ENCODE data around the gene PHF11. TPM values are rescaled to one million over a fixed set of nuclear protein-coding genes. Genes with fewer than 3 reads are reported as not detected.
A peak's percentile ranks its signal among the peaks of the same experiment; 100 is the strongest.

The PHF11 gene
- polyA plus RNA-seq, 3 donors: 63.4 to 68.8 (median 68.4) TPM

DNA sequence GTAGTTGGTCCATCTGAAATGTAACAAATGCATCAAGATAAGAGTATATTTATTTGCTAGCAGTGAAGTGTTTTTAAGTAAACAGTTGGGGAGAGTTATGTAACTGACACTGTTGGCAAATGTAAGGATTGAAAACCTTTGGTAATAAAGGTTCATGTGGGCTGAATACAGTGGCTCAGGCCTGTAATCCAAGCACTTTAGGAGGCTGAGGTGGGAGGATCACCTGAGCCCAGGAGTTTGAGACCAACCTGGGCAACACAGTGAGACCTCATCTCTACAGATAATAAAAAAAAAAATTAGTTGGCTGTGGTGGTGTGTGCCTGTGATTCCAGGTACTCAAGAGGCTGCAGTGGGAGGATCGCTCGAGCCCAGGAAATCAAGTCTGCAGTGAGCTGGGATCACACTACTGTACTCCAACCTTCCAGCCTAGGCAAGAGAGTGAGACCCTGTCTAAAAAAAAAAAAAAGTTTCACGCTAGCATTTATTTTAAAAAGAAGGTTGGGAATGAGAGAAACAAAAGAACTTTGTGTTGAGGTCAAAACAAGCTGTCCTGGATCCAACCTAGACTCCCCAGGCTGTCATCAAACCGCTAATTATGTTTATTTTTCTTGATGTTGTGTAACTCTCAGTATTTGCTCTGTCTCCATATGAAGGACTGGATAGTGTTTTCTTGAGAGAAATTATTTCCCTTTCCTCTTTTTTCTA is 31.0 kb upstream of the PHF11 start:
- H3K4me1 Mint-ChIP-seq: no peaks in the 10 kb centered on the region
- H3K27ac Mint-ChIP-seq: peak overlapping the region in 1 of 7 donors; percentile 30
- H3K9ac ChIP-seq (ENCODE audit: insufficient read depth, low read length, poor library complexity, severe bottlenecking): no peak overlapping the region
- peaks cover 12 to 20% of the 10 kb centered on the region in 2 donors for H3K9me3 ChIP-seq (replicated peaks in 1 of 2; ENCODE audit: control insufficient read depth in 1 of 2, insufficient read depth in 1 of 2, low read length in 2 of 2)
- no peak overlapping the region for H2AFZ ChIP-seq (ENCODE audit: insufficient read depth, low read depth, low read length, poor library complexity, severe bottlenecking)
- H3K36me3 Mint-ChIP-seq: peaks cover 65 to 81% of the 10 kb centered on the region in 2 donors
- H3K9me3 Mint-ChIP-seq: peaks cover 10 to 26% (median 16%) of the 10 kb centered on the region in 7 donors
- no peaks in the 10 kb centered on the region for H3K27me3 ChIP-seq (ENCODE audit: control insufficient read depth in 2 of 2, insufficient read depth in 2 of 2, low read length in 2 of 2)
- no peaks in the 10 kb centered on the region for H4K20me1 ChIP-seq (ENCODE audit: insufficient read depth, low read length)
- peaks cover 59 to 91% of the 10 kb centered on the region in 2 donors for H3K36me3 ChIP-seq (replicated peaks in 1 of 2; ENCODE audit: control insufficient read depth in 1 of 2, insufficient read depth in 2 of 2, low read length in 2 of 2)
- H3K4me2 ChIP-seq (replicated peaks; ENCODE audit: extremely low read depth, low read length, poor library complexity, severe bottlenecking): no peak overlapping the region
- DNase-seq: no peak
- no peaks in the 10 kb centered on the region for H3K79me2 ChIP-seq (ENCODE audit: insufficient read depth, low read length)
- H3K27ac ChIP-seq (ENCODE audit: low read depth in 1 of 2, low read length in 2 of 2): no peak overlapping the region
- H3K27me3 Mint-ChIP-seq (ENCODE audit: low read depth in 3 of 3): no peaks in the 10 kb centered on the region
- WGBS (ENCODE audit: insufficient coverage): 100% methylated on average over 1 of the region's 4 CpGs
- TF ChIP-seq, protein P1, sequence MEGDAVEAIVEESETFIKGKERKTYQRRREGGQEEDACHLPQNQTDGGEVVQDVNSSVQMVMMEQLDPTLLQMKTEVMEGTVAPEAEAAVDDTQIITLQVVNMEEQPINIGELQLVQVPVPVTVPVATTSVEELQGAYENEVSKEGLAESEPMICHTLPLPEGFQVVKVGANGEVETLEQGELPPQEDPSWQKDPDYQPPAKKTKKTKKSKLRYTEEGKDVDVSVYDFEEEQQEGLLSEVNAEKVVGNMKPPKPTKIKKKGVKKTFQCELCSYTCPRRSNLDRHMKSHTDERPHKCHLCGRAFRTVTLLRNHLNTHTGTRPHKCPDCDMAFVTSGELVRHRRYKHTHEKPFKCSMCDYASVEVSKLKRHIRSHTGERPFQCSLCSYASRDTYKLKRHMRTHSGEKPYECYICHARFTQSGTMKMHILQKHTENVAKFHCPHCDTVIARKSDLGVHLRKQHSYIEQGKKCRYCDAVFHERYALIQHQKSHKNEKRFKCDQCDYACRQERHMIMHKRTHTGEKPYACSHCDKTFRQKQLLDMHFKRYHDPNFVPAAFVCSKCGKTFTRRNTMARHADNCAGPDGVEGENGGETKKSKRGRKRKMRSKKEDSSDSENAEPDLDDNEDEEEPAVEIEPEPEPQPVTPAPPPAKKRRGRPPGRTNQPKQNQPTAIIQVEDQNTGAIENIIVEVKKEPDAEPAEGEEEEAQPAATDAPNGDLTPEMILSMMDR (IDR thresholded peaks at IDR 0.05): no peak
- no peak overlapping the region for H3K4me3 Mint-ChIP-seq
- H3K4me1 ChIP-seq (ENCODE audit: control insufficient read depth in 1 of 2, insufficient read depth in 2 of 2, low read length in 2 of 2): no peaks in the 10 kb centered on the region
- intact Hi-C loops (cut with micrococcal nuclease): no loop called here
- no peak overlapping the region for H3K4me3 ChIP-seq (replicated peaks in 1 of 3; ENCODE audit: low read depth in 2 of 3, low read length in 3 of 3)

DNA sequence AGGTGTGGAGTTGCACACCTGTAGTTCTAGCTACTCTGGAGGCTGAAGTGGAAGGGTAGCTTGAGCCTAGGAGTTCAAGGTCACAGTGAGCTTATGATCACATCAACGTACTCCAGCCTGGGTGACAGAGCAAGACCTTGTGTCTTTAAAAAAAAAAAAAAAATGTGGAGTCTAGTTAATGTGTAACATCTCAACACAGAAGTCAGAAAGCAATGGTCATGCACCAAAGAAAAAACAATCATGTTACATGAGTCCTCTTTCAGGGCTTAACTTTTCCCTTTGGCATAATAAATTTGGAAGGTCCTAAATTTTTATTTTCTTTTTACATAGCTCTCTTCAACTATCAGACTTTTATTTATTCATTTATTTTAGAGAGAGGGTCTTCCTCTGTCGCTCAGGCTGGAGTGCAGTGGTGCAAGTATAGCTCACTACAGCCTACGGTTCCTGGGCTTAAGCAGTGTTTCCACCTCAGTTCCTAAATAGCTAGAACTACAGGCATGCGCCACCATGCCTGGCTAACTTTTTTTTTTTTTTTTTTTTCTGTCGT is 29.4 kb upstream of the PHF11 start:
- Histone ChIP-seq H4K20me1 (ENCODE audit: insufficient read depth, low read length) (no peaks in the 10 kb centered on the region), H3K9me3 (replicated peaks in 1 of 2; ENCODE audit: control insufficient read depth in 1 of 2, insufficient read depth in 1 of 2, low read length in 2 of 2) (peaks cover 12 to 20% of the 10 kb centered on the region in 2 donors), H3K4me3 (replicated peaks in 1 of 3; ENCODE audit: low read depth in 2 of 3, low read length in 3 of 3) (no peak overlapping the region), H3K9ac (ENCODE audit: insufficient read depth, low read length, poor library complexity, severe bottlenecking) (no peak overlapping the region), H3K27ac (ENCODE audit: low read depth in 1 of 2, low read length in 2 of 2) (no peak overlapping the region), H3K4me2 (replicated peaks; ENCODE audit: extremely low read depth, low read length, poor library complexity, severe bottlenecking) (no peak overlapping the region), H3K36me3 (replicated peaks in 1 of 2; ENCODE audit: control insufficient read depth in 1 of 2, insufficient read depth in 2 of 2, low read length in 2 of 2) (peaks cover 60 to 91% of the 10 kb centered on the region in 2 donors), H3K4me1 (ENCODE audit: control insufficient read depth in 1 of 2, insufficient read depth in 2 of 2, low read length in 2 of 2) (no peaks in the 10 kb centered on the region), H3K27me3 (ENCODE audit: control insufficient read depth in 2 of 2, insufficient read depth in 2 of 2, low read length in 2 of 2) (no peaks in the 10 kb centered on the region), H2AFZ (ENCODE audit: insufficient read depth, low read depth, low read length, poor library complexity, severe bottlenecking) (no peak overlapping the region), H3K79me2 (ENCODE audit: insufficient read depth, low read length) (no peaks in the 10 kb centered on the region)
- H3K27me3 Mint-ChIP-seq (ENCODE audit: low read depth in 3 of 3): no peaks in the 10 kb centered on the region
- no peak for DNase-seq
- intact Hi-C loops (cut with micrococcal nuclease): no loop called here
- peak overlapping the region in 3 of 7 donors; percentile 2 to 69 (median 57) for H3K27ac Mint-ChIP-seq
- no peak overlapping the region for H3K4me3 Mint-ChIP-seq
- 100% methylated on average over 3 of the region's 5 CpGs for WGBS (ENCODE audit: insufficient coverage)
- TF ChIP-seq, protein P1 (IDR thresholded peaks at IDR 0.05): no peak
- H3K9me3 Mint-ChIP-seq: peaks cover 10 to 23% (median 16%) of the 10 kb centered on the region in 7 donors
- H3K36me3 Mint-ChIP-seq: peaks cover 67 to 82% of the 10 kb centered on the region in 2 donors
- H3K4me1 Mint-ChIP-seq: no peaks in the 10 kb centered on the region

Measured in CD14-positive monocyte (primary cell).